Mesendoderm (in vitro differentiated cells): ENCODE measurements around the gene TLL2.
A peak's percentile ranks its signal among the peaks of the same experiment; 100 is the strongest.

Experiments used
- DNase-seq: peaks from one replicate; pipeline ENCODE4 v3.0.0; 2013
- H2AK5ac ChIP-seq: 2 replicates; pipeline ENCODE4 v1.6.1; 2013; ENCODE audit warnings: low read length, inconsistent platforms
- H2BK120ac ChIP-seq: 2 replicates; pipeline ENCODE4 v1.6.1; 2013; ENCODE audit warnings: low read depth, mild to moderate bottlenecking, low read length, moderate library complexity, mixed read lengths
- H2BK15ac ChIP-seq: replicated peaks from 2 replicates; pipeline ENCODE4 v1.6.1; 2013; ENCODE audit warnings: low read depth, mild to moderate bottlenecking, moderate library complexity
- H2BK5ac ChIP-seq: 2 replicates; pipeline ENCODE4 v1.6.1; 2013; ENCODE audit warnings: low read length, inconsistent platforms
- H3K18ac ChIP-seq: 2 replicates; pipeline ENCODE4 v1.6.1; 2013; ENCODE audit warnings: mild to moderate bottlenecking, low read length, mixed read lengths
- H3K23ac ChIP-seq: one replicate; pipeline ENCODE4 v1.6.1; 2013; ENCODE audit warnings: low read length
- H3K27ac ChIP-seq: 2 replicates; pipeline ENCODE4 v1.5.1; 2013; ENCODE audit warnings: low read depth, mild to moderate bottlenecking, inconsistent platforms, low read length, moderate library complexity
- H3K27me3 ChIP-seq: 2 replicates; pipeline ENCODE4 v1.6.1; 2013; ENCODE audit warnings: low read length, control low read depth, mild to moderate bottlenecking, inconsistent platforms; ENCODE audit not compliant: insufficient read depth, poor library complexity
- H3K36me3 ChIP-seq: 2 replicates; pipeline ENCODE4 v1.6.1; 2013; ENCODE audit warnings: low read length, inconsistent platforms; ENCODE audit not compliant: control insufficient read depth, insufficient read depth
- H3K4ac ChIP-seq: one replicate; pipeline ENCODE4 v1.6.1; 2013; ENCODE audit warnings: low read depth, mild to moderate bottlenecking, low read length, moderate library complexity
- H3K4me1 ChIP-seq: 2 replicates; pipeline ENCODE4 v1.6.1; 2013; ENCODE audit warnings: low read depth, low read length, inconsistent platforms; ENCODE audit not compliant: control insufficient read depth
- H3K4me2 ChIP-seq: 2 replicates; pipeline ENCODE4 v1.6.1; 2013; ENCODE audit warnings: low read length
- H3K4me3 ChIP-seq: 2 replicates; pipeline ENCODE4 v1.5.1; 2013; ENCODE audit warnings: mild to moderate bottlenecking, low read length
- H3K56ac ChIP-seq: one replicate; pipeline ENCODE4 v1.6.1; 2013; ENCODE audit warnings: low read length
- H3K79me1 ChIP-seq: 2 replicates; pipeline ENCODE4 v1.6.1; 2013; ENCODE audit warnings: low read length, inconsistent platforms
- H3K79me2 ChIP-seq: 2 replicates; pipeline ENCODE4 v1.6.1; 2013; ENCODE audit warnings: mild to moderate bottlenecking, low read length; ENCODE audit not compliant: control insufficient read depth, insufficient read depth
- H3K9ac ChIP-seq: 2 replicates; pipeline ENCODE4 v1.6.1; 2013; ENCODE audit warnings: low read length, inconsistent platforms
- H4K5ac ChIP-seq: one replicate; pipeline ENCODE4 v1.6.1; 2013; ENCODE audit warnings: low read length
- H4K8ac ChIP-seq: one replicate; pipeline ENCODE4 v1.6.1; 2013; ENCODE audit warnings: low read depth, mild to moderate bottlenecking, control low read depth, low read length, moderate library complexity
- WGBS: extraction: QIAGEN DNeasy Blood & Tissue Kit; methylation state at CpG from one replicate; pipeline ENCODE4 v1.1.7; 2013; ENCODE audit warnings: low lambda C conversion rate, missing lambda C conversion rate; ENCODE audit not compliant: insufficient coverage; ENCODE audit errors: extremely low coverage; 5-methylcytosine and 5-hydroxymethylcytosine counted together

TLL2 gene

GRCh38 chr10:96420228-96421009 is 93.3 kb downstream of the TLL2 start:
- Histone ChIP-seq H3K36me3 (no peaks in the 10 kb centered on the region), H2AK5ac (no peak overlapping the region), H3K4ac (no peak overlapping the region), H3K4me2 (no peak overlapping the region), H3K56ac (no peak overlapping the region), H3K79me2 (no peaks in the 10 kb centered on the region), H2BK120ac (no peak overlapping the region), H3K4me3 (no peak overlapping the region), H2BK5ac (no peak overlapping the region), H3K18ac (no peak overlapping the region), H2BK15ac (no peak overlapping the region), H3K4me1 (no peaks in the 10 kb centered on the region), H3K79me1 (no peaks in the 10 kb centered on the region), H4K8ac (no peak overlapping the region), H4K5ac (no peak overlapping the region), H3K27me3 (no peaks in the 10 kb centered on the region), H3K9ac (no peak overlapping the region), H3K27ac (no peak overlapping the region), H3K23ac (no peak overlapping the region)
- no peak for DNase-seq
- no CpG with 5 or more reads among the region's 15 CpGs for WGBS

GRCh38 chr10:96419351-96419750 is 94.4 kb downstream of the TLL2 start:
- no peaks in the 10 kb centered on the region for H3K79me2 ChIP-seq
- no peak overlapping the region for H3K27ac ChIP-seq
- H3K4me1 ChIP-seq, result no peaks in the 10 kb centered on the region
- H2BK15ac ChIP-seq, result no peak overlapping the region
- H3K4me3 ChIP-seq, result no peak overlapping the region
- no peak overlapping the region for H3K4me2 ChIP-seq
- H3K4ac ChIP-seq, result no peak overlapping the region
- no peak for DNase-seq
- no peak overlapping the region for H2AK5ac ChIP-seq
- H3K23ac ChIP-seq, result no peak overlapping the region
- no peaks in the 10 kb centered on the region for H3K79me1 ChIP-seq
- no peak overlapping the region for H3K9ac ChIP-seq
- no peaks in the 10 kb centered on the region for H3K27me3 ChIP-seq
- no peak overlapping the region for H3K56ac ChIP-seq
- no peak overlapping the region for H2BK5ac ChIP-seq
- no peaks in the 10 kb centered on the region for H3K36me3 ChIP-seq
- WGBS, result no CpG with 5 or more reads among the region's 3 CpGs
- H2BK120ac ChIP-seq, result no peak overlapping the region
- no peak overlapping the region for H4K5ac ChIP-seq
- H4K8ac ChIP-seq, result no peak overlapping the region
- no peak overlapping the region for H3K18ac ChIP-seq

- H3K4ac ChIP-seq, result no peak overlapping the region
- no peak for DNase-seq
- H2BK5ac ChIP-seq, result no peak overlapping the region
- no peak overlapping the region for H4K8ac ChIP-seq
- no peak overlapping the region for H3K56ac ChIP-seq
- no peak overlapping the region for H3K9ac ChIP-seq
- H3K27me3 ChIP-seq, result no peaks in the 10 kb centered on the region
- H3K79me2 ChIP-seq, result no peaks in the 10 kb centered on the region
- H2BK120ac ChIP-seq, result no peak overlapping the region
- H3K23ac ChIP-seq, result no peak overlapping the region
- H3K4me3 ChIP-seq, result no peak overlapping the region
- no peak overlapping the region for H3K4me2 ChIP-seq
- H3K27ac ChIP-seq, result no peak overlapping the region
- H3K79me1 ChIP-seq, result no peaks in the 10 kb centered on the region
- H3K4me1 ChIP-seq, result no peaks in the 10 kb centered on the region
- no peak overlapping the region for H4K5ac ChIP-seq
- no peak overlapping the region for H2BK15ac ChIP-seq
- no peaks in the 10 kb centered on the region for H3K36me3 ChIP-seq
- no peak overlapping the region for H2AK5ac ChIP-seq
- H3K18ac ChIP-seq, result no peak overlapping the region
Measured at GRCh38 chr10:96418582-96418981, 95.1 kb downstream of the TLL2 start.

- no peaks in the 10 kb centered on the region for H3K36me3 ChIP-seq
- H4K5ac ChIP-seq, result no peak overlapping the region
- H3K27me3 ChIP-seq, result no peaks in the 10 kb centered on the region
- H3K23ac ChIP-seq, result no peak overlapping the region
- no peak overlapping the region for H2BK5ac ChIP-seq
- no peaks in the 10 kb centered on the region for H3K79me2 ChIP-seq
- no peak overlapping the region for H2BK15ac ChIP-seq
- no peak overlapping the region for H2AK5ac ChIP-seq
- H2BK120ac ChIP-seq, result no peak overlapping the region
- no peak overlapping the region for H3K56ac ChIP-seq
- H4K8ac ChIP-seq, result no peak overlapping the region
- H3K4me2 ChIP-seq, result no peak overlapping the region
- H3K4ac ChIP-seq, result no peak overlapping the region
- H3K9ac ChIP-seq, result no peak overlapping the region
- WGBS, result no CpG with 5 or more reads among the region's 3 CpGs
- H3K79me1 ChIP-seq, result no peaks in the 10 kb centered on the region
- no peak overlapping the region for H3K18ac ChIP-seq
- H3K4me1 ChIP-seq, result no peaks in the 10 kb centered on the region
- peak; percentile 84 for DNase-seq
- H3K4me3 ChIP-seq, result no peak overlapping the region
- no peak overlapping the region for H3K27ac ChIP-seq
Measured at GRCh38 chr10:96417441-96417840, 96.3 kb downstream of the TLL2 start.

- no peaks in the 10 kb centered on the region for H3K79me2 ChIP-seq
- H2BK120ac ChIP-seq, result no peak overlapping the region
- WGBS, result no CpG with 5 or more reads among the region's 7 CpGs
- H3K4me2 ChIP-seq, result no peak overlapping the region
- no peak for DNase-seq
- H4K8ac ChIP-seq, result no peak overlapping the region
- no peaks in the 10 kb centered on the region for H3K4me1 ChIP-seq
- H3K4me3 ChIP-seq, result no peak overlapping the region
- H3K56ac ChIP-seq, result no peak overlapping the region
- no peaks in the 10 kb centered on the region for H3K27me3 ChIP-seq
- no peak overlapping the region for H2BK15ac ChIP-seq
- no peak overlapping the region for H3K27ac ChIP-seq
- H4K5ac ChIP-seq, result no peak overlapping the region
- no peak overlapping the region for H3K4ac ChIP-seq
- H2BK5ac ChIP-seq, result no peak overlapping the region
- no peaks in the 10 kb centered on the region for H3K36me3 ChIP-seq
- no peak overlapping the region for H3K23ac ChIP-seq
- H3K18ac ChIP-seq, result no peak overlapping the region
- no peak overlapping the region for H3K9ac ChIP-seq
- H2AK5ac ChIP-seq, result no peak overlapping the region
- no peaks in the 10 kb centered on the region for H3K79me1 ChIP-seq
Measured at GRCh38 chr10:96416643-96417042, 97.1 kb downstream of the TLL2 start.
